ENCODE results near the gene FXYD7.

Gene FXYD7

GRCh38 chr19:35161434-35161743 is 18.3 kb downstream of the FXYD7 start:
- DNase-seq: no peak
- no peaks in the 10 kb centered on the region for H3K27me3 ChIP-seq
- H3K4me1 ChIP-seq: no peaks in the 10 kb centered on the region
- H3K9me3 ChIP-seq: peaks cover 0 to 28% (median 22%) of the 10 kb centered on the region in 3 donors
- H3K4me3 ChIP-seq: no peak overlapping the region
- no peak overlapping the region for H3K27ac ChIP-seq
- peaks cover 21 to 80% (median 65%) of the 10 kb centered on the region in 3 donors for H3K36me3 ChIP-seq
- TF ChIP-seq CTCF (IDR thresholded peaks at IDR 0.05): no peak
- intact Hi-C loops (cut with DNase I; ENCODE audit: low total_unique reads): no loop called here

GRCh38 chr19:35162471-35163326 is 19.6 kb downstream of the FXYD7 start:
- TF ChIP-seq CTCF (IDR thresholded peaks at IDR 0.05): no peak
- H3K27ac ChIP-seq: no peak overlapping the region
- H3K4me1 ChIP-seq: no peaks in the 10 kb centered on the region
- peaks cover 26 to 82% (median 75%) of the 10 kb centered on the region in 3 donors for H3K36me3 ChIP-seq
- H3K27me3 ChIP-seq: no peaks in the 10 kb centered on the region
- H3K9me3 ChIP-seq: peaks cover 0 to 30% (median 23%) of the 10 kb centered on the region in 3 donors
- no peak for DNase-seq
- H3K4me3 ChIP-seq: no peak overlapping the region
- intact Hi-C loops (cut with DNase I; ENCODE audit: low total_unique reads): loop anchor here (2.0 kb wide), 1 partner anchor 78 kb away; no protein-coding TSS in a partner anchor

- TF ChIP-seq CTCF (IDR thresholded peaks at IDR 0.05): no peak
Measured at GRCh38 chr19:35164418-35164817, 21.4 kb downstream of the FXYD7 start.

GRCh38 chr19:35165200-35166058 is 22.4 kb downstream of the FXYD7 start:
- no peak for TF ChIP-seq CTCF (IDR thresholded peaks at IDR 0.05)
- H3K4me3 ChIP-seq: no peak overlapping the region
- H3K9me3 ChIP-seq: peaks cover 0 to 30% (median 23%) of the 10 kb centered on the region in 3 donors
- no peak for DNase-seq
- H3K36me3 ChIP-seq: peaks cover 26 to 68% (median 61%) of the 10 kb centered on the region in 3 donors
- intact Hi-C loops (cut with DNase I; ENCODE audit: low total_unique reads): no loop called here
- H3K27me3 ChIP-seq: no peaks in the 10 kb centered on the region
- no peaks in the 10 kb centered on the region for H3K4me1 ChIP-seq
- H3K27ac ChIP-seq: no peak overlapping the region

More at GRCh38 chr19:35164418-35164817, 21.4 kb downstream of the FXYD7 start:
- H3K36me3 ChIP-seq: peaks cover 26 to 72% (median 67%) of the 10 kb centered on the region in 3 donors
- H3K4me3 ChIP-seq: no peak overlapping the region
- no peaks in the 10 kb centered on the region for H3K4me1 ChIP-seq
- no peaks in the 10 kb centered on the region for H3K27me3 ChIP-seq
- no peak overlapping the region for H3K27ac ChIP-seq
- peaks cover 0 to 30% (median 23%) of the 10 kb centered on the region in 3 donors for H3K9me3 ChIP-seq
- DNase-seq: no peak
- intact Hi-C loops (cut with DNase I; ENCODE audit: low total_unique reads): no loop called here

GRCh38 chr19:35166100-35167063 is 23.3 kb downstream of the FXYD7 start:
- intact Hi-C loops (cut with DNase I; ENCODE audit: low total_unique reads): no loop called here
- Histone ChIP-seq H3K36me3 (peaks cover 26 to 59% (median 54%) of the 10 kb centered on the region in 3 donors), H3K27ac (no peak overlapping the region), H3K4me3 (no peak overlapping the region), H3K27me3 (no peaks in the 10 kb centered on the region), H3K9me3 (peaks cover 0 to 30% (median 23%) of the 10 kb centered on the region in 3 donors), H3K4me1 (no peaks in the 10 kb centered on the region)
- no peak for TF ChIP-seq CTCF (IDR thresholded peaks at IDR 0.05)
- DNase-seq: no peak

Measured in tibial artery (tissue), 4 donors.